Measurements from ENCODE around the gene MCM9.
A peak's percentile ranks its signal among the peaks of the same experiment; 100 is the strongest.
"Not testable (repeated sequence)": the region's sequence is repeated elsewhere in the genome, so short reads cannot be mapped to it uniquely, and the experiment has no call there.

Gene MCM9

GRCh38 chr6:118800394-118801071 is 134.4 kb downstream of the MCM9 start:
- no CpG with 5 or more reads among the region's 17 CpGs for WGBS (ENCODE audit: extremely low coverage, insufficient coverage, insufficient read length)
- Histone ChIP-seq H3K9me3 (ENCODE audit: insufficient read depth, low read depth, low read length) (peaks cover 3% of the 10 kb centered on the region), H3K23ac (ENCODE audit: low read length) (no peak overlapping the region), H3K27me3 (ENCODE audit: insufficient read depth, low read length) (no peaks in the 10 kb centered on the region), H4K8ac (ENCODE audit: low read depth, low read length) (no peak overlapping the region), H3K4me1 (ENCODE audit: control insufficient read depth in 1 of 2, insufficient read depth in 2 of 2, low read length in 2 of 2) (peaks cover 0 to 1% of the 10 kb centered on the region in 2 experiments), H3K36me3 (ENCODE audit: control insufficient read depth in 1 of 2, insufficient read depth in 2 of 2, low read length in 2 of 2) (no peaks in the 10 kb centered on the region), H3K9ac (ENCODE audit: low read length) (no peak overlapping the region), H3K14ac (ENCODE audit: low read length) (no peak overlapping the region), H3K4me3 (ENCODE audit: low read depth, low read length) (no peak overlapping the region), H2AK5ac (ENCODE audit: low read length) (no peak overlapping the region), H2BK12ac (ENCODE audit: low read length) (no peak overlapping the region), H4K91ac (ENCODE audit: low read depth, low read length) (no peak overlapping the region), H3K79me2 (ENCODE audit: control insufficient read depth, insufficient read depth, low read length, poor library complexity) (no peaks in the 10 kb centered on the region), H3K79me1 (ENCODE audit: low read length) (no peaks in the 10 kb centered on the region), H3K4me2 (ENCODE audit: low read length) (peak overlapping the region; percentile 3), H3K4ac (ENCODE audit: low read depth, low read length) (no peak overlapping the region), H3K27ac (ENCODE audit: low read depth, low read length) (no peak overlapping the region), H4K12ac (ENCODE audit: low read depth, low read length) (no peak overlapping the region), H3K18ac (ENCODE audit: low read length) (no peak overlapping the region), H2BK120ac (ENCODE audit: insufficient read depth, low read length, poor library complexity) (no peak overlapping the region), H2AFZ (ENCODE audit: insufficient read depth, low read length, poor library complexity) (no peak overlapping the region), H2BK5ac (ENCODE audit: low read depth, low read length, poor library complexity) (no peak overlapping the region)
- DNase-seq: peak; percentile 79 to 95

- no peak overlapping the region for H2BK5ac ChIP-seq (ENCODE audit: low read depth, low read length, poor library complexity)
- no peak overlapping the region for H2BK12ac ChIP-seq (ENCODE audit: low read length)
- H2BK120ac ChIP-seq (ENCODE audit: insufficient read depth, low read length, poor library complexity): no peak overlapping the region
- no peak overlapping the region for H3K4ac ChIP-seq (ENCODE audit: low read depth, low read length)
- no peak overlapping the region for H4K12ac ChIP-seq (ENCODE audit: low read depth, low read length)
- no peak overlapping the region for H4K91ac ChIP-seq (ENCODE audit: low read depth, low read length)
- no peak overlapping the region for H3K9ac ChIP-seq (ENCODE audit: low read length)
- no peak for DNase-seq
- H3K4me3 ChIP-seq (ENCODE audit: low read depth, low read length): no peak overlapping the region
- no peak overlapping the region for H3K27ac ChIP-seq (ENCODE audit: low read depth, low read length)
- H3K9me3 ChIP-seq (ENCODE audit: insufficient read depth, low read depth, low read length): peaks cover 3% of the 10 kb centered on the region
- H3K14ac ChIP-seq (ENCODE audit: low read length): no peak overlapping the region
- H3K36me3 ChIP-seq (ENCODE audit: control insufficient read depth in 1 of 2, insufficient read depth in 2 of 2, low read length in 2 of 2): no peaks in the 10 kb centered on the region
- no peak overlapping the region for H4K8ac ChIP-seq (ENCODE audit: low read depth, low read length)
- no peaks in the 10 kb centered on the region for H3K27me3 ChIP-seq (ENCODE audit: insufficient read depth, low read length)
- H2AK5ac ChIP-seq (ENCODE audit: low read length): no peak overlapping the region
- H3K4me2 ChIP-seq (ENCODE audit: low read length): no peak overlapping the region
- H3K4me1 ChIP-seq (ENCODE audit: control insufficient read depth in 1 of 2, insufficient read depth in 2 of 2, low read length in 2 of 2): peaks cover 0 to 1% of the 10 kb centered on the region in 2 experiments
- no peak overlapping the region for H2AFZ ChIP-seq (ENCODE audit: insufficient read depth, low read length, poor library complexity)
- no peak overlapping the region for H3K18ac ChIP-seq (ENCODE audit: low read length)
- H3K79me1 ChIP-seq (ENCODE audit: low read length): no peaks in the 10 kb centered on the region
- no peaks in the 10 kb centered on the region for H3K79me2 ChIP-seq (ENCODE audit: control insufficient read depth, insufficient read depth, low read length, poor library complexity)
- no peak overlapping the region for H3K23ac ChIP-seq (ENCODE audit: low read length)
- no CpG with 5 or more reads among the region's 4 CpGs for WGBS (ENCODE audit: extremely low coverage, insufficient coverage, insufficient read length)
These were observed 135.1 kb downstream of the MCM9 start for GRCh38 chr6:118799826-118800225.

GRCh38 chr6:118796548-118796947 is 138.4 kb downstream of the MCM9 start:
- H2BK12ac ChIP-seq (ENCODE audit: low read length); H2BK5ac ChIP-seq (ENCODE audit: low read depth, low read length, poor library complexity); H2AFZ ChIP-seq (ENCODE audit: insufficient read depth, low read length, poor library complexity); H3K27me3 ChIP-seq (ENCODE audit: insufficient read depth, low read length); H4K91ac ChIP-seq (ENCODE audit: low read depth, low read length); H3K18ac ChIP-seq (ENCODE audit: low read length); H3K4me2 ChIP-seq (ENCODE audit: low read length); H3K36me3 ChIP-seq (ENCODE audit: control insufficient read depth in 1 of 2, insufficient read depth in 2 of 2, low read length in 2 of 2); H3K14ac ChIP-seq (ENCODE audit: low read length); H2AK5ac ChIP-seq (ENCODE audit: low read length); DNase-seq; H3K23ac ChIP-seq (ENCODE audit: low read length); H4K8ac ChIP-seq (ENCODE audit: low read depth, low read length); H3K79me1 ChIP-seq (ENCODE audit: low read length); H3K27ac ChIP-seq (ENCODE audit: low read depth, low read length); H3K4ac ChIP-seq (ENCODE audit: low read depth, low read length); H3K9me3 ChIP-seq (ENCODE audit: insufficient read depth, low read depth, low read length); H3K4me3 ChIP-seq (ENCODE audit: low read depth, low read length); H3K9ac ChIP-seq (ENCODE audit: low read length); H4K12ac ChIP-seq (ENCODE audit: low read depth, low read length); H3K79me2 ChIP-seq (ENCODE audit: control insufficient read depth, insufficient read depth, low read length, poor library complexity); H2BK120ac ChIP-seq (ENCODE audit: insufficient read depth, low read length, poor library complexity); H3K4me1 ChIP-seq (ENCODE audit: control insufficient read depth in 1 of 2, insufficient read depth in 2 of 2, low read length in 2 of 2): not testable (repeated sequence)
- no CpG with 5 or more reads among the region's 9 CpGs for WGBS (ENCODE audit: extremely low coverage, insufficient coverage, insufficient read length)

GRCh38 chr6:118791499-118791898 is 143.5 kb downstream of the MCM9 start:
- H3K4me2 ChIP-seq (ENCODE audit: low read length): no peak overlapping the region

More at GRCh38 chr6:118791499-118791898, 143.5 kb downstream of the MCM9 start:
- H2BK5ac ChIP-seq (ENCODE audit: low read depth, low read length, poor library complexity): no peak overlapping the region
- no CpG with 5 or more reads among the region's 6 CpGs for WGBS (ENCODE audit: extremely low coverage, insufficient coverage, insufficient read length)
- no peak overlapping the region for H3K27ac ChIP-seq (ENCODE audit: low read depth, low read length)
- no peak overlapping the region for H3K4ac ChIP-seq (ENCODE audit: low read depth, low read length)
- no peak overlapping the region for H2BK120ac ChIP-seq (ENCODE audit: insufficient read depth, low read length, poor library complexity)
- peaks cover 0 to 3% of the 10 kb centered on the region in 2 experiments for H3K4me1 ChIP-seq (ENCODE audit: control insufficient read depth in 1 of 2, insufficient read depth in 2 of 2, low read length in 2 of 2)
- H3K23ac ChIP-seq (ENCODE audit: low read length): no peak overlapping the region
- no peak overlapping the region for H2BK12ac ChIP-seq (ENCODE audit: low read length)
- H3K18ac ChIP-seq (ENCODE audit: low read length): no peak overlapping the region
- no peak overlapping the region for H2AFZ ChIP-seq (ENCODE audit: insufficient read depth, low read length, poor library complexity)
- no peaks in the 10 kb centered on the region for H3K79me1 ChIP-seq (ENCODE audit: low read length)
- H3K9me3 ChIP-seq (ENCODE audit: insufficient read depth, low read depth, low read length): peaks cover 6% of the 10 kb centered on the region
- no peak overlapping the region for H4K12ac ChIP-seq (ENCODE audit: low read depth, low read length)
- H3K36me3 ChIP-seq (ENCODE audit: control insufficient read depth in 1 of 2, insufficient read depth in 2 of 2, low read length in 2 of 2): no peaks in the 10 kb centered on the region
- no peak for DNase-seq
- no peak overlapping the region for H3K9ac ChIP-seq (ENCODE audit: low read length)
- H4K8ac ChIP-seq (ENCODE audit: low read depth, low read length): no peak overlapping the region
- no peaks in the 10 kb centered on the region for H3K79me2 ChIP-seq (ENCODE audit: control insufficient read depth, insufficient read depth, low read length, poor library complexity)
- H4K91ac ChIP-seq (ENCODE audit: low read depth, low read length): no peak overlapping the region
- H3K14ac ChIP-seq (ENCODE audit: low read length): no peak overlapping the region
- no peak overlapping the region for H3K4me3 ChIP-seq (ENCODE audit: low read depth, low read length)
- H3K27me3 ChIP-seq (ENCODE audit: insufficient read depth, low read length): no peaks in the 10 kb centered on the region
- H2AK5ac ChIP-seq (ENCODE audit: low read length): no peak overlapping the region

Measured in trophoblast cell (in vitro differentiated cells and primary cell).